ENCODE data around the gene CIB1.
A peak's percentile ranks its signal among the peaks of the same experiment; 100 is the strongest.

Gene CIB1

DNA sequence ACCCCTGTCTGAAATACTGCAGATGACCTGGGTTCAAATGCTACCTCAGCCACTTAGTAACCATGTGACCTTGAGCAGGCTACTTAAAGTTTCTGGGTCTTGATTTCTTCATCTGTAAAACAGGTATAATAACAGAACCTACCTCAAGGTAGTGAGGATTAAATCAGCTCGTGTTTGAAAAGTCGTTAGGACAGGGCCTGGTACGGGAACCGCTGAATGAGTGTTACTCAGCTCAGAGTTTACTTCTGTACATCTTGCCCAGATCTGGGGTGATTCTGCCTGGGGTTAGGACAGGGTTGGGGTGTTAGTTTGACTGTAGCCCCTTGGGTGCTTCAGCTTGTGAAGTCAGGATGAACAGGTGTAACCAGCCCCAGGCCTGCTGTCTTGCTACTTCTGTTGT, 30.8 kb downstream of the CIB1 start:
- TF ChIP-seq, protein P1, sequence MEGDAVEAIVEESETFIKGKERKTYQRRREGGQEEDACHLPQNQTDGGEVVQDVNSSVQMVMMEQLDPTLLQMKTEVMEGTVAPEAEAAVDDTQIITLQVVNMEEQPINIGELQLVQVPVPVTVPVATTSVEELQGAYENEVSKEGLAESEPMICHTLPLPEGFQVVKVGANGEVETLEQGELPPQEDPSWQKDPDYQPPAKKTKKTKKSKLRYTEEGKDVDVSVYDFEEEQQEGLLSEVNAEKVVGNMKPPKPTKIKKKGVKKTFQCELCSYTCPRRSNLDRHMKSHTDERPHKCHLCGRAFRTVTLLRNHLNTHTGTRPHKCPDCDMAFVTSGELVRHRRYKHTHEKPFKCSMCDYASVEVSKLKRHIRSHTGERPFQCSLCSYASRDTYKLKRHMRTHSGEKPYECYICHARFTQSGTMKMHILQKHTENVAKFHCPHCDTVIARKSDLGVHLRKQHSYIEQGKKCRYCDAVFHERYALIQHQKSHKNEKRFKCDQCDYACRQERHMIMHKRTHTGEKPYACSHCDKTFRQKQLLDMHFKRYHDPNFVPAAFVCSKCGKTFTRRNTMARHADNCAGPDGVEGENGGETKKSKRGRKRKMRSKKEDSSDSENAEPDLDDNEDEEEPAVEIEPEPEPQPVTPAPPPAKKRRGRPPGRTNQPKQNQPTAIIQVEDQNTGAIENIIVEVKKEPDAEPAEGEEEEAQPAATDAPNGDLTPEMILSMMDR (conservative IDR thresholded peaks at IDR 0.05; ENCODE audit: low read depth, low read length) = no peak
- DNase-seq (ENCODE audit: low read depth) = no peak
- peak overlapping the region; percentile 79 for H3K4me3 ChIP-seq (ENCODE audit: low read length)

DNA sequence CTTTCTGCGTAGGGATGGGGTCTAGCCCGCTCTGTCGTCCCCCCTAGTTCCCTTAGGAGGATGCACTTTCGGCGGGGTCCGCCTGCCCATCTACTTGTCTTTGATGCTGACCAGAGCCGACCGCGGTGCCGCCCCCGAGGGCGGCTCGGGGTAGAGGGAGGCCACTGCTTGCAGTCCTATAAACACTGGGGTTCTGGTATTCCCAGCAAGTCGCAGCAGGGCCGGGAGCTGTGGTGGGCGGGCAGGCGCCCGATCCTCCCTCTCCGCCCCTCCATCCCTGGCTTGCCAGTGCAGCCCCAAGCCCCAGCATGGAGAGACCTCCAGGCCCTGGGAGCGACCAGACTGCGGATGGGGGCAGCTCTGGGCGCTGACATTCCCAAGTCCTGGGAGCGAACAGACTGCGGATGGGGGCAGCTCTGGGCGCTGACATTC, 31.8 kb downstream of the CIB1 start:
- peak overlapping the region; percentile 79 for H3K4me3 ChIP-seq (ENCODE audit: low read length)
- DNase-seq (ENCODE audit: low read depth) = no peak
- TF ChIP-seq, protein P1 (conservative IDR thresholded peaks at IDR 0.05; ENCODE audit: low read depth, low read length) = no peak

DNA sequence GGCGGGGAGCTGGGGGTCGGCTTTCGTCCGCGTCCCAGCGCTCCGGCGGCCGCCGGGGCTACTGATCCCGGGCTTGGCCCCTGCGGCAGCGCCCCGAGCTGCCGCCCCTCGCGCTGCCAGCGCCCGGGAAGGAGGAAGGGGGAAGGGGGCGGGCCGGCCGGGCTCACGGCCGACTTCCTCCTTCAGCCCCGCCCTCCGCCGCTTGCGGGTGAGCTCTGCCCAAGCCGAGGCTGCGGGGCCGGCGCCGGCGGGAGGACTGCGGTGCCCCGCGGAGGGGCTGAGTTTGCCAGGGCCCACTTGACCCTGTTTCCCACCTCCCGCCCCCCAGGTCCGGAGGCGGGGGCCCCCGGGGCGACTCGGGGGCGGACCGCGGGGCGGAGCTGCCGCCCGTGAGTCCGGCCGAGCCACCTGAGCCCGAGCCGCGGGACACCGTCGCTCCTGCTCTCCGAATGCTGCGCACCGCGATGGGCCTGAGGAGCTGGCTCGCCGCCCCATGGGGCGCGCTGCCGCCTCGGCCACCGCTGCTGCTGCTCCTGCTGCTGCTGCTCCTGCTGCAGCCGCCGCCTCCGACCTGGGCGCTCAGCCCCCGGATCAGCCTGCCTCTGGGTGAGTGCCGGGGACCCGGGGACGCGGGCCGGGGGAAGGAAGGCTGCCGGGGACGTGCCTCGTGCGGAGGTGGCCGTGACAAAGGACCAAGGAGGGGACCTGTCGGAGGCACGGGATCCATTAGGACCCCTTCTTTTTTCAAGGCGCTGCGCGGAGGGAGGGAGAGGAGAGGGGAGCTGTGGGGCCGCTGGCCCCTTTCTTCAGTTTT, 32.4 kb downstream of the CIB1 start, which contains the start of gene SEMA4B:
Gene SEMA4B (plus strand): TSS at position 201 of the 814 bp plus-strand sequence. CDS start 249 bp downstream, at position 450.
- DNase-seq (ENCODE audit: low read depth) = no peak
- TF ChIP-seq, protein P1 (conservative IDR thresholded peaks at IDR 0.05; ENCODE audit: low read depth, low read length) = no peak
- peak within 1 kb of the TSS; percentile 79 for H3K4me3 ChIP-seq (ENCODE audit: low read length)

DNA sequence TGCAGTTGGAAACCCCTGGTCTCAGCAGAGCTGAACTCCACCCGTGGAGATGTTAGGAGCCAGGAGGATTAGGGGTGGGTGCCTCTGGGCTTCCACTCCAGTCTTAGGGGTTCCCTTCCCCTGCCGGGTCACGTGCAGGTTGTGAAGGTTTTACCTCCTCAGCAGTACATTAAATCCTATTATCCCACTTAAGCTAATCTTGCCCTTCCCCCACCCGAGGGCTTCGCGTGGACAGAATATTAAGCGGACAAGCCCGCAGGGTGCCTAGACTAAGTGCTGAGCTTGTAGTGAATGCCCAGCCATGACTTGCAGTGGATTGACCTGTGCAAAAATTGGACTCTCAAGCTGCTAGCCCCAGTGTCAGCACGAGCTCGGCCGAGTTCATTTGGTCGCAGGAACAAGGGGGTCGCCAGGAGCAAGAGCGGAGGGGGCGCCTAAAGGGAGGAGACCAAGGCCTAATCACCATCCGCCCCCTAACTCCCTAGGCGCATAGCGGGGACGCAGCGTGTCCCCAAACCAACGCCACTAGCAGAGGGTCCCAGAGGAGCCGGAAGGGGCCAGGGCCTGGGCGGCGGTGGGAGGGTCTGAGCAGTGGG, 33.1 kb downstream of the CIB1 start:
- H3K4me3 ChIP-seq (ENCODE audit: low read length) = peak overlapping the region; percentile 79
- TF ChIP-seq, protein P1 (conservative IDR thresholded peaks at IDR 0.05; ENCODE audit: low read depth, low read length) = no peak
- no peak for DNase-seq (ENCODE audit: low read depth)

DNA sequence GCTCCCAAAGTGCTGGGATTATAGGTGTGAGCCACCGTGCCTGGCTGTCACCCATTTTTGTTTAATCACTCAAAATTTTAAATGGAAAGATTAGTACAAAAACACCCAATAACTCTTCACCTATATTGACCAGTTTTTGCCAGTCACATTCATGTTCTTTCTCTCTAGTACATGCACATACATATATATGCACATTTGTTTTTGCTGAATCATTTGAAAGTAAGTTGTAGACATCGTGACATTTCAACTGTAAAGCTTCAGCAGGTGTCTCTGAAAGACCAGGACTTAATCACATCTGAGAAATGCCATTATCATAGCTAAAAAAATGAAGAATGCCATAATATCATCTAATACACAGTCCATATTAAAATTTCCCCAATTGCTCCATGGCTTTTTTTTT, 39.1 kb downstream of the CIB1 start:
- no peak overlapping the region for H3K4me3 ChIP-seq (ENCODE audit: low read length)
- DNase-seq (ENCODE audit: low read depth) = no peak
- TF ChIP-seq, protein P1 (conservative IDR thresholded peaks at IDR 0.05; ENCODE audit: low read depth, low read length) = no peak

DNA sequence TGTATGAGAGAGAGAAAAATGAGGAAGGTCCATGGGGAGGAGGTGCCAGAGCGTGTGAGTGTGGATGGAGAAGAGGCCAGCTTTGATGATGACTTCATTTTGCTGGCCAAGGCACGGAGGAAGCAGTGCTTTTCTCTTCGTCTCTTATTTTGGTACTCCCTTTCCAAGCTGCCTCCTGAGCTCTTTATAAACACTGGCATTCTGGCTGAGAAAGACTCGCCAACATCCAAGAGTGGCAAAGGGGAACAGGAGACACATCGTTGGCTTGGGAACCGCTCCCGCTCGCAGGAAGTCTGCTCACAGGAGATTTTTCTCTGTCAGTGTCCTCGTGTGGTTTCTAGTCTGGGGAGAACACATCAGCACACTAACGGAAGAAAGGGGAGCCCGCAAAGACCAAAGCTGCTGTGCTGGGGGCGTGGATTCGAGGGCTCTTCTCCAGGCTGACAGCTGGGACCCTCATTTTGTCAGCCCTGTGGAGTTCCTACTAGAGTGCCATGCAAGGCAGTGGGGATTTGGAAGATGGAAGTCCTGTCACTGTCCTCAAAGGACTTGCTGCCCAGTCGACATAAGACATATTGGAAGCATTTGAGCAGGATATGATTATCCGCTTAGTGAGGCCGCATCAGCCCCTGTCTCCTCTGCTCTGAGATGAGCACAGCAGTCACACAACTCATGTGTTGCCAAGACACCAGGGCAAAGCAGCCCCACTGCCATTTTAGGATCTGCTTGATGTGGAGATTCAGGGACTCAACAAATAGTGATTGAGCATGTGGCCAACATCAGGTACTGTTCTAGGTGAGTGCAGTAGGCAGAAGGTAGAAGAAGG, 40.6 kb downstream of the CIB1 start:
- TF ChIP-seq, protein P1 (conservative IDR thresholded peaks at IDR 0.05; ENCODE audit: low read depth, low read length) = no peak
- H3K4me3 ChIP-seq (ENCODE audit: low read length) = no peak overlapping the region
- DNase-seq (ENCODE audit: low read depth) = no peak
